SKM-1 treated with dmso at 0.1 percent for 144 hours (cell line): ENCODE data around the gene TTYH2.
"Not testable (repeated sequence)": the region's sequence is repeated elsewhere in the genome, so short reads cannot be mapped to it uniquely, and the experiment has no call there.

Experiments
- DNase-seq: peaks from one replicate; lab custom pipeline; 2025; ENCODE audit not compliant: unreplicated experiment; lab: John Stamatoyannopoulos, UW

TTYH2 gene

GRCh38 chr17:74212913-74213791 is at the start of gene TTYH2:
Gene TTYH2, plus strand, starts transcription at chr17:74213571. Its CDS starts 17 bp downstream, at chr17:74213588.
- DNase-seq, result peak; percentile 83

GRCh38 chr17:74163836-74164235 is 49.5 kb upstream of the TTYH2 start:
- DNase-seq, result no peak

GRCh38 chr17:74164446-74165045 is 48.8 kb upstream of the TTYH2 start:
- no peak for DNase-seq

- DNase-seq, result no peak
Observed at GRCh38 chr17:74165797-74166365, 47.5 kb upstream of the TTYH2 start.

- DNase-seq, result no peak
Observed at GRCh38 chr17:74170924-74171323, 42.4 kb upstream of the TTYH2 start.

GRCh38 chr17:74172700-74173099 is 40.7 kb upstream of the TTYH2 start:
- no peak for DNase-seq

GRCh38 chr17:74176546-74177001 is 36.8 kb upstream of the TTYH2 start:
- DNase-seq, result peak; percentile 47

GRCh38 chr17:74177018-74177450 is 36.3 kb upstream of the TTYH2 start:
- no peak for DNase-seq

- no peak for DNase-seq
Observed at GRCh38 chr17:74179576-74179975, 33.8 kb upstream of the TTYH2 start.

- no peak for DNase-seq
Observed at GRCh38 chr17:74180336-74180735, 33.0 kb upstream of the TTYH2 start.

- DNase-seq, result no peak
Observed at GRCh38 chr17:74181341-74181740, 32.0 kb upstream of the TTYH2 start.

- no peak for DNase-seq
Observed at GRCh38 chr17:74182041-74182723, 31.2 kb upstream of the TTYH2 start.

GRCh38 chr17:74183411-74183810 is 30.0 kb upstream of the TTYH2 start:
- no peak for DNase-seq

GRCh38 chr17:74185571-74186185 is 27.7 kb upstream of the TTYH2 start:
- no peak for DNase-seq

- DNase-seq, result no peak
Observed at GRCh38 chr17:74186498-74186897, 26.9 kb upstream of the TTYH2 start.

GRCh38 chr17:74187761-74188160 is 25.6 kb upstream of the TTYH2 start:
- DNase-seq, result no peak

GRCh38 chr17:74188687-74189086 is 24.7 kb upstream of the TTYH2 start:
- not testable (repeated sequence) for DNase-seq

- DNase-seq, result peak; percentile 39
Observed at GRCh38 chr17:74190154-74190553, 23.2 kb upstream of the TTYH2 start.

- no peak for DNase-seq
Observed at GRCh38 chr17:74190807-74191406, 22.5 kb upstream of the TTYH2 start.

GRCh38 chr17:74192950-74193781 is 20.2 kb upstream of the TTYH2 start:
- DNase-seq, result peak; percentile 53
